Retina (tissue), 1 donor: ENCODE measurements around the gene CORO2A.
"Not testable (repeated sequence)": the region's sequence is repeated elsewhere in the genome, so short reads cannot be mapped to it uniquely, and the experiment has no call there.

Experiments used
- DNase-seq: peaks from one replicate; pipeline ENCODE4 v3.0.0-alpha.2; 2016

The CORO2A gene

GRCh38 chr9:98101868-98102273, 90.6 kb downstream of the CORO2A start:
- peak; percentile 38 for DNase-seq

- DNase-seq: no peak
Observed at GRCh38 chr9:98101416-98101815, 91.0 kb downstream of the CORO2A start.

- no peak for DNase-seq
Observed at GRCh38 chr9:98100456-98100855, 92.0 kb downstream of the CORO2A start.

GRCh38 chr9:98099898-98100297, 92.5 kb downstream of the CORO2A start:
- no peak for DNase-seq

GRCh38 chr9:98099346-98099745, 93.1 kb downstream of the CORO2A start:
- DNase-seq: no peak

GRCh38 chr9:98097836-98098235, 94.6 kb downstream of the CORO2A start:
- no peak for DNase-seq

- DNase-seq: no peak
Observed at GRCh38 chr9:98096091-98096490, 96.3 kb downstream of the CORO2A start.

- no peak for DNase-seq
Observed at GRCh38 chr9:98095401-98095800, 97.0 kb downstream of the CORO2A start.

- no peak for DNase-seq
Observed at GRCh38 chr9:98094851-98095250, 97.6 kb downstream of the CORO2A start.

- no peak for DNase-seq
Observed at GRCh38 chr9:98094316-98094715, 98.1 kb downstream of the CORO2A start.

- no peak for DNase-seq
Observed at GRCh38 chr9:98092613-98092931, 99.9 kb downstream of the CORO2A start.

- DNase-seq: peak; percentile 21
Observed at GRCh38 chr9:98091735-98092612, 100.5 kb downstream of the CORO2A start.

- DNase-seq: not testable (repeated sequence)
Observed at GRCh38 chr9:98090674-98091073, 101.8 kb downstream of the CORO2A start.

GRCh38 chr9:98087420-98088354, 104.8 kb downstream of the CORO2A start:
- DNase-seq: peak; percentile 84

- DNase-seq: no peak
Observed at GRCh38 chr9:98086461-98086860, 106.0 kb downstream of the CORO2A start.

GRCh38 chr9:98085944-98086343, 106.5 kb downstream of the CORO2A start:
- DNase-seq: peak; percentile 17

- DNase-seq: no peak
Observed at GRCh38 chr9:98085058-98085457, 107.4 kb downstream of the CORO2A start.

- no peak for DNase-seq
Observed at GRCh38 chr9:98084396-98084795, 108.0 kb downstream of the CORO2A start.

GRCh38 chr9:98083566-98084183, 108.8 kb downstream of the CORO2A start:
- no peak for DNase-seq

- DNase-seq: no peak
Observed at GRCh38 chr9:98083061-98083501, 109.4 kb downstream of the CORO2A start.

- DNase-seq: no peak
Observed at GRCh38 chr9:98081477-98082219, 110.8 kb downstream of the CORO2A start.

GRCh38 chr9:98080780-98081179, 111.7 kb downstream of the CORO2A start:
- peak; percentile 18 for DNase-seq

GRCh38 chr9:98080326-98080725, 112.1 kb downstream of the CORO2A start:
- DNase-seq: peak; percentile 28
